HG03045 (cell line): ENCODE results near the gene GRAMD2B.

Experiments used
- ATAC-seq: cut with Tn5 transposase; IDR thresholded peaks from one replicate; pipeline ENCODE4 v1.9.1; 2021; ENCODE audit warnings: mild to moderate bottlenecking, moderate library complexity; ENCODE audit not compliant: unreplicated experiment

The GRAMD2B gene

DNA sequence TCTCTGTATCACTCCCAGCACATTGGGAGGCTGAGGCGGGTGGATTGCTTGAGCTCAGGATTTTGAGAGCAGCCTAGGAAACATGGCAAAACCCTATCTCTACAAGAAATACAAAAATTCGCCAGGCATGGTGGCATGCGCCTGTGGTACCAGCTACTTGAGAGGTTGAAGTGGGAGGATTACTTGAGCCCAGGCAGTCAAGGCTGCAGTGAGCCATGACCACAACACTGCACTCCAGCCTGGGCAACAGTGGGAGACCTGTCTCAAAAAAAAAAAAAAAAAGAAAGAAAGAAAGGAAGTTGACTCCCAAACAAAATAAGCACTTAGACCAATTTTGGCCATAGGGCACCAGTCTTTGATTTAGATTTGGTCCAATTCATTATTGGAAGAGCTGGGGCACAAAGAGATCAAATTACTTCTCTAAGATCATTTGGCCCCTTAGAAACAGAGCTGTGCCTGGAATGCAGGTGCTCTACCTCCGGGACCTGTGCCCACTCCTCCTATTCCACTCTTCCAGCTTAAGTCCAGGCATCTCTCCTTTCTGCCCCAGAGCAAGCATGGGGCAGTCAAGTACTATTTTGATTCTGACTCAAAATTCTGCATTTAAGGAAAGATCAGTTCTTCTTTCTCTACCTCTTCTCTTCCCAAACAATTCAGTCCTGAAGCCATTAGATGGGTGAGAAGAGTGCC, 112.8 kb downstream of the GRAMD2B start:
- no peak for ATAC-seq

DNA sequence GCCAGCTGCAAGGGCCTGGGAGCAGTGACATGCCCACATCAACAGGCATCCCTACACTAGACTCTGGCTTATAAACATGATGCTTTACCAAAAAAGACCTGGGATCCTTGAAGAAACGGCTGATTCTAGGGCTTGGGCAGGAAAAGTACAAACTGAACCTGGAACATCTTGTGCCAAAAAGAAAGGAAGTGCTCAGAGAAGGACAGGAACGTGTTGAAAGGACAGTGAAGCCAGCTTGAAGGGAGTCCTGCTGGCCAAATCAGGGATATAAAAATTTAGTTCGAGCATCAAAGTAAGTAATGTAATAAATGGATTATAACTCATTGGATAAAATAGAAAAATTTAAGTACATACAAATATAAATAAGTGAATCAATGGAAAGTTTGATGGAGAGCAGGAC, 113.7 kb downstream of the GRAMD2B start:
- no peak for ATAC-seq

DNA sequence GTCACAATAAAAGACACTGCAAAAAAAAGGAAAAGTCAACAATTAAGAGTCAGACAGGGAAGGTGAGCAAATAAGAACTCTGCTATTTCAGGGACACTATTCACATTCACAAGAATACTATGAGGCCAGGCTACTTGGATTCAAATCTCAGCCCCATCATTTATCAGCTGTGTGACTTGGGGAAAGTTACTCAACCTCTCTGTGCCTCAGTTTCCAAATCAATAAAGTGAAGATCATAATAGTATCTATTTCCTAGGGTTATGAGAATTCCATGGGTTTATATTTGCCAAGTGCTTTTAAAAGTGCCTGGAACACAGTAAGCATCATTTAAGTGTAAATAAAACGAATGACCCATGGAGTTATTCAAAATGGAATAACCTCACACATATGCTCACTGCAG, 115.4 kb downstream of the GRAMD2B start:
- no peak for ATAC-seq

DNA sequence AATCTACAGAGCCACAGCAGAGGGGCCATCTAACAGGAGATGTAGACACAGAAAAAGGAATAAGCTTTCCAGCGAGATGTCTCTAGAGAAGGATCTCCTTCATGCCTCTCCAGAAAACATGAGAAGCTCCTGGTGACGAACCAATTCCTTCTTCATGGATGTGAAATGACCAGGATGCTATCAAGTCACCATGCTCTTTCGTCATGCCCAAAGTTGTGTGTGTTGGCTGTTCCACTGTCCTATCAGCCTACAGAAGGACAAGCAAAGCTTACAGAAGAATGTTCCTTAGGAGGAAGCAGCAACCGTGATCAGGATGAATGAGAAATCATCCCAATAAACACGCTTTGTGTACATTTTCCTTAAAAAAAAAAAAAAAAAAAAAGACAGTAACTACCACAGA, 117.4 kb downstream of the GRAMD2B start:
- ATAC-seq: no peak

DNA sequence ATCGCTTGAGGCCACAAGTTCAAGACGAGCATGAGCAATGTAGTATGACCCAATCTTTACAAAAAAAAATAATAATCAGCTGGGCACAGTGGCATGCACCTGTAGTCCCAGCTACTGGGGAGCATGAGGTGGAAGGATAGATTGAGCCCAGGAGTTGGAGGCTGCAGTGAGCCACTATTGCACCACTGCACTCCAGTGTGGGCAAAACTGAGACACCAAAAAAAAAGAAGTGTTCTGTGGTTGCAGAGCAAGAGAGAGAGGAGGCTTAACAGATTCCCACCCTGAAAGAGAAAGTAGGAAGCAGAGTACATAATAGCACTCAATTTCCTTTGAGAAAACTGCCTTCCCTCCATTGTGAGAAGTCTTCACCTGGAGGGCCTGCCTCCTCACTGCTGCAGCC, 119.2 kb downstream of the GRAMD2B start:
- ATAC-seq: no peak

DNA sequence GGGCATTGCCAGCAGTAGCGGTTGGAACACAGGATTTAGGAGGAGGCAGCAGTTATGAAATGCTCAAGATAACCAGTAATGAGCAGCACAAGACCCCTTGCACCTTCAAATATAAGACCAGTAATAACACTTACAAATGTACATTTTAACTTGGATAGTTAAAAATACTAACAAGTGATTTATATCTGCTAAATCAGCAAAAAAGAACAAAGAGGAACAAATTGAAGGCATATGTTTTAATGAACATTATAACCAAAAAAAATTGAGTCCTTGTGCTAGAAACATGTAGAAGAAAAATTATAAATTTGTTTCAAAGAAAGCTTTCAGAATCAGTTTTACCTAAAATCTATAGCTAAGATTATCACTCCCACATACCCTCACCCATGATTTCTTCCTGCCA, 119.8 kb downstream of the GRAMD2B start:
- ATAC-seq: no peak

DNA sequence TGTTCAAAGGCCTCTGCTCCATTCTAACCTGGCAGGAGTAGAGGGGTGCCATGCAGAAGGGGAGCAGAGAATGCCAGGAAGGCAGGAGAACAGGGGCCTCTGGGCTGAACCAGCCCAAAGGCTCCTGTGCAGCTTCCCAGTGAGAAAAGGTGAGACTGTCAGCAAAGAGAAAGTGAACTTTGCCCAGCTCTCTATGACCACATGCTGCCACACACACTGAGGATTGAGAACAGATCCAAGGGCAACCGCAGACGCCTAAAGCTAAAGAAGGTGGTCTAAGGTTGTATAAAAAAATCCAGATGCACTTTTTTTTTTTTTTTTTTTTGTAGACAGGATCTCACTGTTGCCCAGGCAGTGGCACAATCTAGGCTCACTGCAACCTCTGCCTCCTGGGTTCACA, 120.5 kb downstream of the GRAMD2B start:
- ATAC-seq: no peak
